HG03135 (cell line): ENCODE results near the gene HDGF.

ENCODE experiments used
- ATAC-seq: cut with Tn5 transposase; IDR thresholded peaks from one replicate; pipeline ENCODE4 v1.9.1; 2021; ENCODE audit warnings: mild to moderate bottlenecking, moderate library complexity; ENCODE audit not compliant: unreplicated experiment

HDGF gene

GRCh38 chr1:156751451-156751756 is at the start of gene HDGF:
Gene HDGF, minus strand, starts transcription at chr1:156751675. Its CDS starts 246 bp downstream, at chr1:156751429.
- ATAC-seq = no peak

GRCh38 chr1:156797212-156797871 is 45.9 kb upstream of the HDGF start:
- ATAC-seq = no peak

GRCh38 chr1:156796340-156797097 is 45.0 kb upstream of the HDGF start:
- ATAC-seq = no peak

- no peak for ATAC-seq
Measured at GRCh38 chr1:156795787-156796186, 44.3 kb upstream of the HDGF start.

DNA sequence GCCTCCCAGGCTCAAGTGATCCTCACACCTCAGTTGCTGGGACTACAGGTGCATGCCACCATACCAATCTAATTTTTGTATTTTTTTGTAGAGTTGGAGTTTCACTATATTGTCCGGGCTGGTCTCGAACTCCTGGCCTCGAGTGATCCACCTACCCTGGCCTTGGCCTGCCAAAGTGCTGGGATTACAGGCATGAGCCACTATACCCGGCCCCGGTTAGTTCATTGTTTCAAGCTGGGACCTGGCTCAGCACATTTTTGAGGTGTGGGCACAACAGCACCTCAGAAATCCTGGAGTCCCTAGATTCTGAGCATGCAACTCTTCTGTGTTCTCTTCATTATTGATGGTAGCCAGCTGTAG is 43.9 kb upstream of the HDGF start:
- ATAC-seq = no peak

DNA sequence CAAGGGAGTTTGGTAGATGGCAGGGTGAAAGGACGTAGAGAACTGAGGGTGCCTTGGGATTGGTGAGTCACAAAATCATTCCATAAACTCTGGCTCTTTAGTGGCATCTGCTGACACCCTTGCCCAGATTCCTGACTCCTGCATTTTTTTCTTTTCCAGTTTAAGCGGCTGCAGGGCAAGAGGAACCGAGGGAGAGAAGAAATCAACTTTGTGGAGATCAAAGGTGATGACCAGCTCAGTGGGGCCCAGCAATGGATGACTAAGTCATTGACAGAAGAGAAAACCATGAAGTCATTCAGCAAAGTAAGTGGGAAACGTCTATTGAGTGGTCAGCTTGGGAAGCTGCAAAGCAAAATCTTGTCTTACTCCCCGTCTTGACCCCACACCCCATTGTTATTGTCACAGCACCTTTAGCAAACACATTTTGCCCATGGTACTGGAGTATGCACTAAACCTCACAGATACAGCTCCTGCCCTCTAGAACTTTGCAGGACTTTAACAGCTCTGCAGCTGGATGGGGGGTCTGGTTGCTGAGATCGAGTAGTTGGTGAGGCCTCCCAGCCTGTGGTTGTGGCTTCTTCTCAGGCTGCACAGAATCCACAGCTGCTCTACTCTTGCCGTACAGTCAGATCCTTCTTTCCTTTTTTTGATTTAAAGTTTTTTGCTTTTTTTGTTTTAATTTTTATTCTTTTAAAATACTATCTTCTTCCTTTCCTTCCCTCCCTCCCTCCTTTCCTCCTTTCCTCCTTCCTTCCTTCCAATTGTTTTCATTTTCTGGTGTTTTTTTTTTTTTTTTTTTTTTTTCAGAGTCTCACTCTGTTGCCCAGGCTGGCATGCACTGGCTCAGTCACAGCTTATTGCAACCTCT is 43.3 kb upstream of the HDGF start:
- ATAC-seq = no peak

- ATAC-seq = no peak
Measured at GRCh38 chr1:156789621-156790318, 38.3 kb upstream of the HDGF start.

DNA sequence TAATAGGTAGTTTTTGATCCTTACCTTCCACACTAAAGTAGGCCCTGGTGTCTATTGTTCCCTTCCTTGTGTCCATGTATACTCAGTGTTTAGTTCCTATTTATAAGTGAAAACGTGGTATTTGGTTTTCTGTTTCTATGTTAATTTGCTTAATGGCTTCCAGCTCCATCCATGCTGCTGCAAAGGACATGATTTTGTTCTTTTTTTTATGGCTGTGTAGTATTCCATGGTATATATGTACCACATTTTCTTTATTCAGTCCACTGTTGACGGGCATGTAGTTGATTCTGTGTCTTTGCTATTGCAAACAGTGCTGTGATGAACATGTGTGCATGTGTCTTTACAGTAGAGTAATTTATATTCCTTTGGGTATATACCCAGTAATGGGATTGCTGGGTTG is 36.7 kb upstream of the HDGF start:
- ATAC-seq = no peak

- no peak for ATAC-seq
Measured at GRCh38 chr1:156786640-156787039, 35.2 kb upstream of the HDGF start.

- ATAC-seq = no peak
Measured at GRCh38 chr1:156785458-156785857, 34.0 kb upstream of the HDGF start.

DNA sequence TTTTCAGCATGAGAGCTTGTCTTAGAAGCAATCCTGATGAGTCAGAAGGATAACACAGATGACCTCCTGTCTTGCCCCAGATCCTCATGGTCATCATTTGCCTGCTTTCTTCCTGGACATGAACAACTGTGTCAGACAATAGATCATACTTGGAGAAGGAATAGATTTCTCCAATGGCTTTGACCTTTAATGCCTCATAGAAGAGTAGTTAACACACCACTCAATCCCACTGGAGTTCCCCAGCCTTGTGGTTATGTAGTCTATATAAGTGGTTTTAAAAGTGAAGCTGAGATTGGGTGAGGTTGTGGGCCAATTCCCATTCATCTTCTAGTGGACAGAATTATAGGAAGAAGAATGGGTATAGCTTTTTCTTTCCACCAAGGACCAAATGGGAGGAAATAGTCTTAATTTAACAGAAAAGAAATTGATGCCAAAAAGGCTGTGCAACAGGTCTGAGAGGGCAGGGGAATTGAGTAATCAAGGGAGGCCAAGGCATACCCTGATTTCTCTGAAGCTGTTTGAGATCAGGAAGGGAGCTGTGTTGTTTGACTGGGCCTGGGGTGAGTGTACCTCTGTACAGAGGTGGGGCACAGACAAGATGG is 30.2 kb upstream of the HDGF start:
- no peak for ATAC-seq

GRCh38 chr1:156777573-156777972 is 26.1 kb upstream of the HDGF start:
- ATAC-seq = no peak

DNA sequence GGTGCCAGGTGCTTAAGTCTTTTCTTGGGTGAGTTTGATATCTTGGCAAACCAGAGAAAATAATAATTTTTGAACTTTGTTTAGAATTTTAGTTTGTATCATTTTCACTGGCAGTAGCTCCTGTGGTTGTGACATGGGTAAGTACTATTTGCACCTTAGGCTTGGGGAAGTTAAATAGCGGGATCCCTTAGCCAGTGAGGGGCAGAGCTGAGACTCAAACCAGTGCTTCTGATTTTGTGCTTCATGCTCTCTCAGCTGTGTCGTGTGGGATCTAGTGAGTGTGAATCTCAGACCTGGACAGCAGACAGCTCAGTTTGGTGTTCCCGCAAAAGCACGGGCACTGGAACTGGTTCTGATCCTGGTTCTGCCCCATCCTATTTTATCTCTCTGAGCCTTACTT is 25.5 kb upstream of the HDGF start:
- no peak for ATAC-seq

DNA sequence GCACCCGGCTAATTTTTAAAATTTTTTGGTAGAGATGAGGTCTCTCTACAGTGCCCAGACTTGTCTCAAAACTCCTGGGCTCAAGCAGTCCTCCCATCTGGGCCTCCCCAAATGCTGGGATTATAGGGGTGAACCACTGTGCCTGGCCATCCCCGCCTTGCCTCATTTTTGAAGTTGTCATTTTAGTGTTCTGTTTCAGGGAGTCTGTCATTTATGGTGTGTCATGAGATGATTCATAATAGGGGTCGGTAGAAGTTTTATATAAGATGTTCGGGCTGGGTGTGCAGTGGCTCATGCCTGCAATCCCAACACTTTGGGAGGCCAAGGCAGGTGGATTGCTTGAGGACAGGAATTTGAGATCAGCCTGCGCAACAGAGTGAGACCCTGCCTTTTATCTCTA is 24.3 kb upstream of the HDGF start:
- ATAC-seq = no peak

DNA sequence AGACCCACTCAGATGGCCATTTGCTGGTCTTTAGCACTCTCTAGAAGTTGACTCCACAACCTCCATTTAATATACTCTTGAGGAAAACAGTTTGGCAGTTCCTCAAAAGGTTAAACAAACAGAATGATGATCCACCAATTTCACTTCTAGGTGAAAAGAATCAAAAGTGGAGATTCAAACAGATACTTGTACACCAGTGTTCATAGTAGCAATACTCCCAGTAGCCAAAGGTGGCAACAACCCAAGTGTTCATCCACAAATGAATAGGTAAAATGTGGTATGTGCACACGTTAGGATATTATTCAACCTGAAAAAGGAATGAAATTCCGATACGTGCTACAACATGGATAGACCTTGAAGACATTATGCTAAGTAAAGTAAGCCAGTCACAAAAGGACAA is 22.1 kb upstream of the HDGF start:
- no peak for ATAC-seq

DNA sequence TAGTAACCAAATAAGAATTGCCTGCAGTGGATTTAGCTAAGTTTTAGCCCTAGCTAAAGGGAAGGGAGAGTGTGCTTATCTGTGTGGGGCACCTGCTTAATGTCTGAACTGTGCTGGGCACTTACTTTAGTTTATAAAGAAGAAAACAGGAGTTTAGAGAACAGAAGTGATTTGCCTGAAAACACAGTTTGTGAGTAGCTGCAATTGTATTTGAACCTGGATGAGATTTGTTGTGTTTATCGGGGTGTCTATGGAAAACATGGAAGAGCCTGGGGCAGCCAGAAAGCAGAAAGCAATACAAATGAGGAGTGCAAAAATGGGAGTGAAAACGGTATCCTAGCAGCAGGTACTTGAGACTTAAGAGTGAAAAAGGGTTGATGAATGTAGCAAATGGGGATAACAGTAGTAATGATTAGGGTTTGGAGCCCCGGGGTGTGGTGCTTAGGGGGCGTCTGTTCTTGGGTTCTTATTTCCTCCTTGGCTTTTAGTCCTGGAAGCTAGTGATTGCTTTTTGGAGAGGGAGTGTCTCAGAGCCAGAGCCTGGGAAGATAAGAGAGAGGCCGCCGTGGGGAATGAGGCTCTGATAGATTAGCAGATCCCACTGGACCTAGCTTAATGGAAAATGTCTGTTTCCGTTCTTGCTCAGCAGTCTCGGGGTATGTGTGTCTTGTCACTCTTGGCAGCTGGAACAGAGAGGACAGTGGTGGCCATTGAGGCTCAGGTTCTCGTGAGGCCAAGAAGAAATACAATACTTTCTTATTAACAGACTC is 21.4 kb upstream of the HDGF start:
- ATAC-seq = no peak

- ATAC-seq = no peak
Measured at GRCh38 chr1:156772222-156772621, 20.7 kb upstream of the HDGF start.

GRCh38 chr1:156768610-156769295 is 17.3 kb upstream of the HDGF start:
- ATAC-seq = no peak

- ATAC-seq = no peak
Measured at GRCh38 chr1:156767879-156768604, 16.6 kb upstream of the HDGF start.
